GM12878 (cell line): ENCODE measurements around the gene LRRC3. TPM values are rescaled to one million over a fixed set of nuclear protein-coding genes. Genes with fewer than 3 reads are reported as not detected.

ENCODE experiments used
- ATAC-seq: fragments of 200-7000 bp; cut with Tn5 transposase; 3 replicates; pipeline ENCODE4 v1.9.1; 2020; ENCODE audit warnings: mild to moderate bottlenecking, moderate library complexity
- BruUV-seq: library from RNA; stranded (reverse); fragments of 400-500 nt; replicated peaks from 2 replicates; lab custom pipeline; 2021; lab: Mats Ljungman, UMichigan
- CTCF ChIA-PET: fragments of 300-600 bp; sonication (Branson Sonifier 250); formaldehyde crosslinking; extraction: SDS; loops from one replicate; lab custom pipeline; 2021; ENCODE audit warnings: inconsistent platforms; lab: Yijun Ruan, JAX
- POLR2A ChIA-PET: fragments of 350-600 bp; formaldehyde crosslinking; extraction: SDS; loops from one replicate; lab custom pipeline; 2021; ENCODE audit warnings: inconsistent platforms; lab: Charles Lee
- RAD21 ChIA-PET: fragments of 300-600 bp; sonication (Branson Sonifier 250); formaldehyde crosslinking; loops from one replicate; lab custom pipeline; 2023; ENCODE audit warnings: antibody characterized with exemption; ENCODE audit not compliant: unreplicated experiment; lab: Charles Lee
- SMC1A ChIA-PET: fragments of 300-600 bp; sonication (Branson Sonifier 250); formaldehyde crosslinking; loops from one replicate; lab custom pipeline; 2023; ENCODE audit not compliant: unreplicated experiment, uncharacterized antibody; lab: Charles Lee
- DNase-seq: peaks from one replicate; pipeline ENCODE4 v3.0.0-alpha.2; 2011; ENCODE audit warnings: low read depth, low spot score
- FAIRE-seq: peaks from 3 replicates; lab custom pipeline; 2011; peaks lifted over from hg19 to GRCh38; lab: Jason Lieb, UNC
- H2AFZ ChIP-seq: 2 replicates; pipeline ENCODE4 v1.6.0; 2011; ENCODE audit warnings: low read depth, low read length, control low read depth; ENCODE audit not compliant: control insufficient read depth
- H3K27ac ChIP-seq: 2 replicates; pipeline ENCODE4 v1.5.1; 2011; ENCODE audit warnings: control low read depth; ENCODE audit not compliant: control insufficient read depth, insufficient read depth
- H3K27me3 ChIP-seq, 2 experiments: replicated peaks in 1 of 2; 2 replicates each; pipeline versions ENCODE4 v1.6.0 to v1.6.1; 2011; ENCODE audit warnings: low read length in 1 of 2; ENCODE audit not compliant: control insufficient read depth in 2 of 2, insufficient read depth in 2 of 2
- H3K36me3 ChIP-seq, 2 experiments: 2 replicates each; pipeline ENCODE4 v1.5.1; 2011; ENCODE audit warnings: low read length in 1 of 2; ENCODE audit not compliant: control insufficient read depth in 2 of 2, insufficient read depth in 2 of 2
- H3K4me1 ChIP-seq: 2 replicates; pipeline ENCODE4 v1.6.1; 2011; ENCODE audit warnings: mild to moderate bottlenecking, low read length, moderate library complexity, mixed read lengths; ENCODE audit not compliant: control insufficient read depth, insufficient read depth
- H3K4me2 ChIP-seq: 2 replicates; pipeline ENCODE4 v1.6.0; 2011; ENCODE audit warnings: control low read depth; ENCODE audit not compliant: control insufficient read depth, insufficient read depth
- H3K4me3 ChIP-seq: fragments of 200-600 bp; sonication (generic); 2 replicates; pipeline ENCODE4 v1.5.1; 2016
- H3K79me2 ChIP-seq: 2 replicates; pipeline ENCODE4 v1.6.0; 2011; ENCODE audit warnings: low read length; ENCODE audit not compliant: control insufficient read depth, insufficient read depth
- H3K9ac ChIP-seq: 2 replicates; pipeline ENCODE4 v1.8.0; 2011; ENCODE audit warnings: low read length, control low read depth, mixed read lengths; ENCODE audit not compliant: control insufficient read depth, insufficient read depth
- H3K9me3 ChIP-seq: replicated peaks from 3 replicates; pipeline ENCODE4 v1.5.1; 2011; ENCODE audit warnings: mild to moderate bottlenecking, low read length; ENCODE audit not compliant: control insufficient read depth, insufficient read depth
- H4K20me1 ChIP-seq: 2 replicates; pipeline ENCODE4 v1.6.0; 2011; ENCODE audit not compliant: control insufficient read depth, insufficient read depth
- ATF3 ChIP-seq: IDR thresholded peaks from 2 replicates; pipeline ENCODE4 v1.6.1; 2011; ENCODE audit warnings: low read depth, mild to moderate bottlenecking, low read length, moderate library complexity, borderline replicate concordance; ENCODE audit errors: extremely low read depth
- BCLAF1 ChIP-seq: fragments of 450-650 bp; IDR thresholded peaks from 2 replicates; pipeline ENCODE4 v1.6.1; 2017; ENCODE audit warnings: antibody characterized with exemption, mild to moderate bottlenecking, moderate library complexity
- HSF1 ChIP-seq: fragments of 150-350 bp; IDR thresholded peaks from 2 replicates; pipeline ENCODE4 v1.6.1; 2014; ENCODE audit warnings: mild to moderate bottlenecking, low read depth, low read length
- LARP7 ChIP-seq: fragments of 450-650 bp; IDR thresholded peaks from 2 replicates; pipeline ENCODE4 v1.6.1; 2017; ENCODE audit warnings: mild to moderate bottlenecking
- MLLT1 ChIP-seq: fragments of 450-650 bp; IDR thresholded peaks from 2 replicates; pipeline ENCODE4 v1.6.1; 2016; ENCODE audit warnings: mild to moderate bottlenecking
- MYB ChIP-seq: fragments of 150-350 bp; IDR thresholded peaks from 2 replicates; pipeline ENCODE4 v1.6.1; 2014; ENCODE audit warnings: mild to moderate bottlenecking, low read depth, low read length, borderline replicate concordance
- PAX5 ChIP-seq: IDR thresholded peaks from 2 replicates; pipeline ENCODE4 v1.6.1; 2011; ENCODE audit warnings: low read depth, low read length, borderline replicate concordance
- SPI1 ChIP-seq: IDR thresholded peaks from 2 replicates; pipeline ENCODE4 v1.6.1; 2011; ENCODE audit warnings: low read depth, mild to moderate bottlenecking, low read length, moderate library complexity, borderline replicate concordance; ENCODE audit not compliant: insufficient read depth
- TCF12 ChIP-seq: IDR thresholded peaks from 2 replicates; pipeline ENCODE4 v1.6.1; 2011; ENCODE audit warnings: low read depth, mild to moderate bottlenecking, low read length
- WRNIP1 ChIP-seq: IDR thresholded peaks from 2 replicates; pipeline ENCODE4 v1.6.1; 2011; ENCODE audit warnings: low read depth, low read length, improper control_type of control experiment, borderline replicate concordance
- WGBS: methylation state at CpG from one replicate; pipeline ENCODE4 v1.1.6; 2016; ENCODE audit warnings: low lambda C conversion rate; ENCODE audit not compliant: insufficient replicate concordance, insufficient coverage; ENCODE audit errors: missing lambda C conversion rate; 5-methylcytosine and 5-hydroxymethylcytosine counted together
- in situ Hi-C: fragments of 300-500 bp; cut with MboI; formaldehyde crosslinking; loops from 9 replicates; pipeline ENCODE4 v1.14.3; 2018; ENCODE audit warnings: mixed read lengths
- intact Hi-C: fragments of 100-400 bp; cut with micrococcal nuclease; formaldehyde crosslinking; loops from one replicate; pipeline ENCODE4 v1.14.2; 2022; ENCODE audit not compliant: unreplicated experiment
- polyA plus RNA-seq, 11 experiments: library from polyadenylated mRNA; depleted of rRNA in 4 of 11; unstranded in 6 of 11; stranded (reverse) in 5 of 11; fragments of >200 nt; fragmentation: Nextera tagmentation in 4 of 11; fragmentation: Illumina TruSeq in 1 of 11; extraction: Ambion mirVana in 4 of 11; extraction: Trizol in 1 of 11; gene quantifications; 1 replicate in 1 of 11; 2 replicates in 10 of 11; pipeline versions ENCODE4 v1.2.1 to v1.2.3, GENCODE V29; 2011 to 2016; ENCODE audit warnings: inconsistent platforms in 2 of 11, missing spikeins in 2 of 11, low read depth in 1 of 11
- total RNA-seq, 4 experiments: library from RNA; depleted of rRNA in 3 of 4; stranded (reverse); fragments of >200 nt in 3 of 4; fragmentation: Illumina TruSeq in 1 of 4; extraction: Trizol in 1 of 4; gene quantifications; 2 replicates each; pipeline versions ENCODE4 v1.2.1 to v1.2.3, GENCODE V29; 2013 to 2021

Gene LRRC3
- total and polyA plus RNA-seq, 10 of the 15 experiments (the other 5 are each of a cell fraction or from before 2014, with no cell fraction given): 0.02 to 0.31 (median 0.09) TPM; not detected in 1

- H2AFZ ChIP-seq: no peak overlapping the region
- H3K9ac ChIP-seq: no peak overlapping the region
- H3K4me2 ChIP-seq: no peak overlapping the region
- H4K20me1 ChIP-seq: no peaks in the 10 kb centered on the region
- H3K4me1 ChIP-seq: no peaks in the 10 kb centered on the region
- FAIRE-seq: no peak
- SMC1A ChIA-PET: no interaction called here
- no peak overlapping the region for H3K4me3 ChIP-seq
- RAD21 ChIA-PET: no interaction called here
- no peaks in the 10 kb centered on the region; the same call in 2 of the 3 replicates for H3K9me3 ChIP-seq
- ATAC-seq: no peak
- no peak for DNase-seq
- in situ Hi-C loops: no loop called here
- H3K79me2 ChIP-seq: no peaks in the 10 kb centered on the region
- intact Hi-C loops: no loop called here
- no peaks in the 10 kb centered on the region for H3K27me3 ChIP-seq
- no TSS peak for BruUV-seq
- TF ChIP-seq MYB: no peak
- TF ChIP-seq HSF1: no peak
- no peak for TF ChIP-seq TCF12
- no peak for TF ChIP-seq PAX5
- TF ChIP-seq WRNIP1: no peak
- CTCF ChIA-PET: no interaction called here
- POLR2A ChIA-PET: no interaction called here
- H3K36me3 ChIP-seq: no peaks in the 10 kb centered on the region
- WGBS: 92% methylated on average over 15 of the region's 15 CpGs
- H3K27ac ChIP-seq: no peak overlapping the region
Measured at GRCh38 chr21:44408226-44408625, 47.1 kb upstream of the LRRC3 start.

- H3K9me3 ChIP-seq: no peaks in the 10 kb centered on the region; the same call in 2 of the 3 replicates
- no peak for DNase-seq
- no peaks in the 10 kb centered on the region for H3K27me3 ChIP-seq
- RAD21 ChIA-PET: no interaction called here
- WGBS: 89% methylated on average over 27 of the region's 27 CpGs
- H3K27ac ChIP-seq: no peak overlapping the region
- POLR2A ChIA-PET: no interaction called here
- no peak overlapping the region for H2AFZ ChIP-seq
- no TSS peak for BruUV-seq
- ATAC-seq: no peak
- H3K4me2 ChIP-seq: no peak overlapping the region
- no peaks in the 10 kb centered on the region for H3K4me1 ChIP-seq
- SMC1A ChIA-PET: no interaction called here
- intact Hi-C loops (no loop called here), in situ Hi-C loops (no loop called here)
- H3K36me3 ChIP-seq: no peaks in the 10 kb centered on the region; a peak in 1 of 4 replicates
- no peak overlapping the region for H3K9ac ChIP-seq
- no peak overlapping the region for H3K4me3 ChIP-seq
- no peaks in the 10 kb centered on the region for H3K79me2 ChIP-seq
- FAIRE-seq: no peak
- no peaks in the 10 kb centered on the region for H4K20me1 ChIP-seq
- CTCF ChIA-PET: no interaction called here
- no peak for TF ChIP-seq MLLT1
- TF ChIP-seq BCLAF1: no peak
- no peak for TF ChIP-seq LARP7
- TF ChIP-seq SPI1: no peak
- TF ChIP-seq ATF3: no peak
Measured at GRCh38 chr21:44413566-44414290, 41.6 kb upstream of the LRRC3 start.
